ENCODE results near the gene LRP1B. TPM values are rescaled to one million over a fixed set of nuclear protein-coding genes. Genes with fewer than 3 reads are reported as not detected.

Gene LRP1B
- polyA plus RNA-seq, 1 of the 3 experiments (the other 2 are of a cell fraction) = 0.28 TPM

DNA sequence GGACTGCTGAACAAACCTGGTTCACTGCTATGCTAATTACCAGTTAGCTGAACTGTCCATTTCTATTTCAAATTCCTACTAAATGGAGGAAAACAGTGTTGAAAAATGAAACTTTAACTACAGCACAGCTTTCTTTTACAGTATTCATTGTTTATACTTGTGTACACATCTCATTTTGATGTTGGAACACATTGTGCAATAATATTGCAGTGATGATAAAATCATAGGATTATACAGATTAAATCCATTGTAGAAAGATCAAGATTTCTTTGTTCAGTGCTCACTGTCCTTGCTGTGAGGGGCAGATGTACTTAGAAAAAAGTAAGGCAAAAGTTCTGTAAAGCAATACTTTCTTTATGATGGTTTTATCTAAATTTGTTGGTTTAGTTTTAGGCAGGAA is 1055.1 kb downstream of the LRP1B start (continued):
- TF ChIP-seq, protein P1, sequence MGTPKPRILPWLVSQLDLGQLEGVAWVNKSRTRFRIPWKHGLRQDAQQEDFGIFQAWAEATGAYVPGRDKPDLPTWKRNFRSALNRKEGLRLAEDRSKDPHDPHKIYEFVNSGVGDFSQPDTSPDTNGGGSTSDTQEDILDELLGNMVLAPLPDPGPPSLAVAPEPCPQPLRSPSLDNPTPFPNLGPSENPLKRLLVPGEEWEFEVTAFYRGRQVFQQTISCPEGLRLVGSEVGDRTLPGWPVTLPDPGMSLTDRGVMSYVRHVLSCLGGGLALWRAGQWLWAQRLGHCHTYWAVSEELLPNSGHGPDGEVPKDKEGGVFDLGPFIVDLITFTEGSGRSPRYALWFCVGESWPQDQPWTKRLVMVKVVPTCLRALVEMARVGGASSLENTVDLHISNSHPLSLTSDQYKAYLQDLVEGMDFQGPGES (IDR thresholded peaks at IDR 0.05; ENCODE audit: low read depth, low read length) = no peak
- TF ChIP-seq MEF2A (IDR thresholded peaks at IDR 0.05; ENCODE audit: borderline replicate concordance, low read depth) = no peak
- TF ChIP-seq, protein P2, sequence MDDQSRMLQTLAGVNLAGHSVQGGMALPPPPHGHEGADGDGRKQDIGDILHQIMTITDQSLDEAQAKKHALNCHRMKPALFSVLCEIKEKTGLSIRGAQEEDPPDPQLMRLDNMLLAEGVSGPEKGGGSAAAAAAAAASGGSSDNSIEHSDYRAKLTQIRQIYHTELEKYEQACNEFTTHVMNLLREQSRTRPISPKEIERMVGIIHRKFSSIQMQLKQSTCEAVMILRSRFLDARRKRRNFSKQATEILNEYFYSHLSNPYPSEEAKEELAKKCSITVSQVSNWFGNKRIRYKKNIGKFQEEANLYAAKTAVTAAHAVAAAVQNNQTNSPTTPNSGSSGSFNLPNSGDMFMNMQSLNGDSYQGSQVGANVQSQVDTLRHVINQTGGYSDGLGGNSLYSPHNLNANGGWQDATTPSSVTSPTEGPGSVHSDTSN (IDR thresholded peaks at IDR 0.05) = no peak
- TF ChIP-seq, protein P3, sequence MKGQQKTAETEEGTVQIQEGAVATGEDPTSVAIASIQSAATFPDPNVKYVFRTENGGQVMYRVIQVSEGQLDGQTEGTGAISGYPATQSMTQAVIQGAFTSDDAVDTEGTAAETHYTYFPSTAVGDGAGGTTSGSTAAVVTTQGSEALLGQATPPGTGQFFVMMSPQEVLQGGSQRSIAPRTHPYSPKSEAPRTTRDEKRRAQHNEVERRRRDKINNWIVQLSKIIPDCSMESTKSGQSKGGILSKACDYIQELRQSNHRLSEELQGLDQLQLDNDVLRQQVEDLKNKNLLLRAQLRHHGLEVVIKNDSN (IDR thresholded peaks at IDR 0.05; ENCODE audit: borderline replicate concordance, low read depth) = no peak

DNA sequence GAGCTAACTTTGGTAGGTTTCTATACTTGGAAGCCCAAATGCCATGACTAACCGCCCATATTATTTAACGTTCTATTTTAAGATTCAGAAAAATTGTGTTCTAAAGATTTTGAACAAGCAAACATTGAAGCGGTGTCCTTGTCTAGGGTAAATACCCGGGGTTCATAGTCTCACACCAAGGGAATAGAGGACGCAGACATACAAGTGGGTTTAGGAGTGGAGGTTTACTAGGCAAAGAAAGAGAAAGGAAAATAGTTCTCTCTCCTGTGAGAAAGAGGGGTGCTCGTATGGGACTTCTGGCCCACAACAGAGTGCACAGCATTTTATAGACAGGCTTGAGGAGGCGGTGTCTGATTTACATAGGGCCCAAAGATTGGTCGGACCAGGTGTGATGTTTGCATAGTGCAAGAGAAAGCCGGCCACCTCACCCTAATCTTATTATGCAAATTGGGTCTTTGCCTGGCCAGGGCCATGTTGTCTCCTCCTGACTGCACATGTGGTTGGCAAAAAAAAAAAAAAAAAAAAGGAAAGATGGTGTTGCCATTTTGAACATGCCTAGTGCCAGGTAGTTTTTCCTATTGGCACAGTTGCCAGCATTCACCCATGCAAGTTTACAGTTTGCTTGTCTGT is 1062.6 kb downstream of the LRP1B start:
- Histone ChIP-seq H4K20me1 (ENCODE audit: insufficient read depth) (no peaks in the 10 kb centered on the region), H2AFZ (ENCODE audit: low read depth) (no peak overlapping the region), H3K9me3 (no peaks in the 10 kb centered on the region), H3K27me3 (ENCODE audit: insufficient read depth) (no peaks in the 10 kb centered on the region), H3K4me1 (ENCODE audit: control insufficient read depth in 1 of 2, insufficient read depth in 2 of 2, low read depth in 1 of 2, low read length in 1 of 2) (no peaks in the 10 kb centered on the region), H3K9me2 (no peaks in the 10 kb centered on the region), H3K79me2 (ENCODE audit: insufficient read depth) (no peaks in the 10 kb centered on the region), H3K36me3 (replicated peaks in 1 of 2; ENCODE audit: control insufficient read depth in 1 of 2, insufficient read depth in 2 of 2, low read length in 1 of 2) (no peaks in the 10 kb centered on the region), H3K4me3 (ENCODE audit: low read depth in 2 of 2, low read length in 1 of 2) (no peak overlapping the region), H3K27ac (ENCODE audit: low read depth in 2 of 2, low read length in 1 of 2) (no peak overlapping the region), H3K9ac (no peak overlapping the region), H3F3A (replicated peaks; ENCODE audit: insufficient read depth) (no peaks in the 10 kb centered on the region), H3K4me2 (no peak overlapping the region)
- DNase-seq = no peak
- TF ChIP-seq FOXM1 (IDR thresholded peaks at IDR 0.05; ENCODE audit: low read depth) (no peak), JUND (IDR thresholded peaks at IDR 0.05) (no peak), EP300 (IDR thresholded peaks at IDR 0.05; ENCODE audit: borderline replicate concordance in 1 of 2, low read depth in 1 of 2, low read length in 1 of 2) (no peak), RAD21 (IDR thresholded peaks at IDR 0.05; ENCODE audit: low read length) (no peak), FOSL2 (IDR thresholded peaks at IDR 0.05; ENCODE audit: borderline replicate concordance, low read depth) (no peak)
- 90% methylated on average over 9 of the region's 9 CpGs for WGBS (ENCODE audit: low lambda C conversion rate)
- POLR2A ChIA-PET = no interaction called here
- CTCF ChIA-PET = no interaction called here

DNA sequence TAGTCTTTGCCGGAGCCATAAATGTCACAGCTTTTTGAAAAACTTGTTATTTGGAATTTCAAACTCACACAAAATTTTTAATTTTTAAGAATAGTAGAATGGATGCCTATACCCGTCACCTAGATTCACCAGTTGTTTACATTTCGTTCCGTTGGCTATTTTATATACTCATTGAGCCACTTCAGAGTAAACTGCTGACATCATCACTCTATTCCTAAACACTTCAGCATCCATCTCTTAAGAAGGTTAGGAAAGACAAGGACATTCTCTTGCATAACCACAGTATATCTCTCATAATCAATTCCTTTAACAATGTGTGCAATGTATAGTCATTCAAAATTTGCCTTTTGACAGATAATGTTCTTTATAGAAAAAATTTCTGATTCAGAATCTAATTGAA is 1065.8 kb downstream of the LRP1B start:
- Histone ChIP-seq H3K4me3 (ENCODE audit: low read depth in 2 of 2, low read length in 1 of 2) (no peak overlapping the region), H3K27me3 (ENCODE audit: insufficient read depth) (no peaks in the 10 kb centered on the region), H3K27ac (ENCODE audit: low read depth in 2 of 2, low read length in 1 of 2) (no peak overlapping the region), H4K20me1 (ENCODE audit: insufficient read depth) (no peaks in the 10 kb centered on the region), H3F3A (replicated peaks; ENCODE audit: insufficient read depth) (no peaks in the 10 kb centered on the region), H3K4me2 (no peak overlapping the region), H3K9me2 (no peaks in the 10 kb centered on the region), H2AFZ (ENCODE audit: low read depth) (no peak overlapping the region), H3K4me1 (ENCODE audit: control insufficient read depth in 1 of 2, insufficient read depth in 2 of 2, low read depth in 1 of 2, low read length in 1 of 2) (no peaks in the 10 kb centered on the region; a peak in 1 of 4 replicates), H3K36me3 (replicated peaks in 1 of 2; ENCODE audit: control insufficient read depth in 1 of 2, insufficient read depth in 2 of 2, low read length in 1 of 2) (no peaks in the 10 kb centered on the region), H3K79me2 (ENCODE audit: insufficient read depth) (no peaks in the 10 kb centered on the region), H3K9me3 (no peaks in the 10 kb centered on the region), H3K9ac (no peak overlapping the region)
- POLR2A ChIA-PET = no interaction called here
- TF ChIP-seq TCF12 (IDR thresholded peaks at IDR 0.05) (no peak), FOXM1 (IDR thresholded peaks at IDR 0.05; ENCODE audit: low read depth) (no peak), MXI1 (IDR thresholded peaks at IDR 0.05; ENCODE audit: low read depth, low read length) (no peak), FOXJ3 (CRISPR knock-in tag; IDR thresholded peaks at IDR 0.05) (no peak), MEF2A (IDR thresholded peaks at IDR 0.05; ENCODE audit: borderline replicate concordance, low read depth) (no peak), NFIC (IDR thresholded peaks at IDR 0.05; ENCODE audit: borderline replicate concordance) (no peak), RXRA (IDR thresholded peaks at IDR 0.05; ENCODE audit: borderline replicate concordance, low read depth) (no peak), NRF1 (IDR thresholded peaks at IDR 0.05; ENCODE audit: low read depth, low read length) (no peak), RFX5 (IDR thresholded peaks at IDR 0.05; ENCODE audit: low read length) (no peak), JUND (IDR thresholded peaks at IDR 0.05) (no peak), SIN3A (IDR thresholded peaks at IDR 0.05; ENCODE audit: borderline replicate concordance, low read depth, low read length) (no peak)
- TF ChIP-seq, protein P4, sequence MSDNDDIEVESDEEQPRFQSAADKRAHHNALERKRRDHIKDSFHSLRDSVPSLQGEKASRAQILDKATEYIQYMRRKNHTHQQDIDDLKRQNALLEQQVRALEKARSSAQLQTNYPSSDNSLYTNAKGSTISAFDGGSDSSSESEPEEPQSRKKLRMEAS (IDR thresholded peaks at IDR 0.05; ENCODE audit: low read depth) = no peak
- TF ChIP-seq, protein P3 (IDR thresholded peaks at IDR 0.05; ENCODE audit: borderline replicate concordance, low read depth) = no peak
- TF ChIP-seq, protein P5, sequence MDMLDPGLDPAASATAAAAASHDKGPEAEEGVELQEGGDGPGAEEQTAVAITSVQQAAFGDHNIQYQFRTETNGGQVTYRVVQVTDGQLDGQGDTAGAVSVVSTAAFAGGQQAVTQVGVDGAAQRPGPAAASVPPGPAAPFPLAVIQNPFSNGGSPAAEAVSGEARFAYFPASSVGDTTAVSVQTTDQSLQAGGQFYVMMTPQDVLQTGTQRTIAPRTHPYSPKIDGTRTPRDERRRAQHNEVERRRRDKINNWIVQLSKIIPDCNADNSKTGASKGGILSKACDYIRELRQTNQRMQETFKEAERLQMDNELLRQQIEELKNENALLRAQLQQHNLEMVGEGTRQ (IDR thresholded peaks at IDR 0.05; ENCODE audit: borderline replicate concordance, low read depth, low read length) = no peak
- TF ChIP-seq, protein P1 (IDR thresholded peaks at IDR 0.05; ENCODE audit: low read depth, low read length) = no peak
- 68% methylated on average over 4 of the region's 4 CpGs for WGBS (ENCODE audit: low lambda C conversion rate)
- CTCF ChIA-PET = no interaction called here
- DNase-seq = no peak
